GM12864 (cell line): ENCODE measurements around the gene DEK.
"Not testable (repeated sequence)": the region's sequence is repeated elsewhere in the genome, so short reads cannot be mapped to it uniquely, and the experiment has no call there.

Source experiments
- DNase-seq: peaks from one replicate; pipeline ENCODE4 v3.0.0-alpha.2; 2011; ENCODE audit warnings: low read depth
- H3K4me3 ChIP-seq: 2 replicates; pipeline ENCODE4 v1.5.1; 2011; ENCODE audit warnings: mild to moderate bottlenecking, low read depth, low read length, control low read depth
- TF ChIP-seq, protein P1 (sequence below): IDR thresholded peaks from 2 replicates; pipeline ENCODE4 v1.5.1; 2011; ENCODE audit warnings: low read depth, mild to moderate bottlenecking, moderate library complexity, low read length, control low read depth, inconsistent platforms; ENCODE audit errors: missing control alignments

DEK gene

GRCh38 chr6:18264219-18264922, at the start of gene DEK:
Gene DEK, minus strand, starts transcription at chr6:18264530. Its CDS starts 543 bp downstream, at chr6:18263987.
- TF ChIP-seq, protein P1, sequence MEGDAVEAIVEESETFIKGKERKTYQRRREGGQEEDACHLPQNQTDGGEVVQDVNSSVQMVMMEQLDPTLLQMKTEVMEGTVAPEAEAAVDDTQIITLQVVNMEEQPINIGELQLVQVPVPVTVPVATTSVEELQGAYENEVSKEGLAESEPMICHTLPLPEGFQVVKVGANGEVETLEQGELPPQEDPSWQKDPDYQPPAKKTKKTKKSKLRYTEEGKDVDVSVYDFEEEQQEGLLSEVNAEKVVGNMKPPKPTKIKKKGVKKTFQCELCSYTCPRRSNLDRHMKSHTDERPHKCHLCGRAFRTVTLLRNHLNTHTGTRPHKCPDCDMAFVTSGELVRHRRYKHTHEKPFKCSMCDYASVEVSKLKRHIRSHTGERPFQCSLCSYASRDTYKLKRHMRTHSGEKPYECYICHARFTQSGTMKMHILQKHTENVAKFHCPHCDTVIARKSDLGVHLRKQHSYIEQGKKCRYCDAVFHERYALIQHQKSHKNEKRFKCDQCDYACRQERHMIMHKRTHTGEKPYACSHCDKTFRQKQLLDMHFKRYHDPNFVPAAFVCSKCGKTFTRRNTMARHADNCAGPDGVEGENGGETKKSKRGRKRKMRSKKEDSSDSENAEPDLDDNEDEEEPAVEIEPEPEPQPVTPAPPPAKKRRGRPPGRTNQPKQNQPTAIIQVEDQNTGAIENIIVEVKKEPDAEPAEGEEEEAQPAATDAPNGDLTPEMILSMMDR = peak; percentile 44
- H3K4me3 ChIP-seq = peak within 1 kb of the TSS; percentile 83
- DNase-seq = no peak

- TF ChIP-seq, protein P1 = no peak
- no peak overlapping the region for H3K4me3 ChIP-seq
- no peak for DNase-seq
Measured at GRCh38 chr6:18312368-18312767, 48.0 kb upstream of the DEK start.

DNA sequence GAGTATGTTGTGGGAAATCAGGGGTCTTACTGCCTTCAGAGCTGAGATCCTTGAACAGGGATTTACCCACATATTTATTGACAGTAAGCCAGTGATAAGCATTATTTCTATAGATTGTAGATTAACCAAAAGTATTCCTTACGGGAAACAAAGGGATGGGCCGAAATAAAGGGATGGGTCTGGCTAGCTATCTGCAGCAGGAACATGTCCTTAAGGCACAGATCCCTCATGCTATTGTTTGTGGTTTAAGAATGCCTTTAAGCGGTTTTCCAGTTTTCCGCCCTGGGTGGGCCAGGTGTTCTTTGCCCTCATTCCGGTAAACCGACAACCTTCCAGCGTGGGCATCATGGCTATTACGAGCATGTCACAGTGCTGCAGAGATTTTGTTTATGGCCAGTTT, 45.7 kb upstream of the DEK start:
- not testable (repeated sequence) for DNase-seq, H3K4me3 ChIP-seq

DNA sequence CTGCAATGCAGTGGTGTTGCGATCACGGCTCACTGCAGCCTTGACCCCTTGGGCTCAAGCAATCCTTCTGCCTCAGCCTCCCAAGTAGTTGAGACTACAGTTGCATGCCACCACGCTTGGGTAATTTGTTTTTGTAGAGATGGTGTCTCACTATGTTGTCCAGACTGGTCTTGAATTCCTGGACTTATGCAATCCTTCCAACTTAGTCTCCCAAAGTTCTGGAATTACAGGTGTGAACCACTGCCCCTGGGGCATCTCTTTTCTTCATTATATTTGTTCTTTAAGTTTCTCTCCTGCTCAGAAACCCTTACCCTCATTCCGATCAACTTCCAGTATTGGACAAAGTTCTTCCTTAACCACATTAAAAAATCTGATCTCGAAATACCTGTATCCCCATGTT, 44.7 kb upstream of the DEK start:
- DNase-seq = no peak
- H3K4me3 ChIP-seq = no peak overlapping the region
- TF ChIP-seq, protein P1 = no peak

DNA sequence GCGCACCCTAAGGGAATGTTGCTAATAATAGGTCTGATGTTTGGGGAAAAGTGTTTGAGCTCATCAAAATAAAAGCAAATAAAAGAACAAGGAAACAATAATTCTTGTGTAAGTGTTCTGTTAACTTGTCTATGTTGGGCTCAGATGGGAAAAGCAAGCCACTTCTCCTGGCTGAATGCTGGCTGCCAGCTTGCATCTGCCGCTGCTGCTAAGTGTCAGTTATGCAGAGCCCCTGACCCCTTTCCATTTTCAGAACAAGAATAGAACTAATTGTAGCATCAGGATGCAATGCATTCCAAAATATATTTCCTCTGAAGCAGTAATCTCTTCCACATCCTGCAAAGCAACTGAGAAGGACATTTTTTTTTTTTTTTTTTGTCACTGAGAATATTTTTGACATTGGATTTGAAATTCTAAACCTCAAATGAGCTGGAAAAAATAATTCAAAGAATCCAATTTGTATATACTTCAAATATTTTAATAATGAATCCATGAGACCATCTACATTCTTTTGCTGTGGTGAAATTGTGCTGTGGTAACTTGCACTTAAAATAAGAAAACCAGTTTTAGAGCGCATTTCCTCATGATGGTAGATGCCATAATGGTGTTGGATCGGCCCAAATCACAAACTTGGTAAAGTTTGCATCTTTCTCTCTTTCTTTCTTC, 43.9 kb upstream of the DEK start:
- no peak overlapping the region for H3K4me3 ChIP-seq
- no peak for DNase-seq
- TF ChIP-seq, protein P1 = no peak

DNA sequence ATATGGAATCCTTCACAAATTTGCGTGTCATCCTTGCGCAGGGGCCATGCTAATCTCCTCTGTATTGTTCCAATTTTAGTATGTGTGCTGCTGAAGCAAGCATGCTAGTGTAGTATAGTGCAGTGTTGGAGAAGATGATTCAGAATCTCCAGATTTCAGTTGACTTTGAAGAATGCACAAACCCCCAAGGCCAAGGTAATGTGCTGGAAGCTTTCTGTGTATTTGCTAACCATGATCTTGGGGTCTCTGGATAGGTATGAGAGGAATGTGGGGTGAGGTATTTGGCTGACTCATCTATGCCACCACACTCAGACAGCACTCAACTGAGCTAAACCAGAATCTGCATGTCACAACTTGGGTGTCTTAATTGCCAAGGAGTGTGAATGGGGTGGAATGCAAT, 42.6 kb upstream of the DEK start:
- TF ChIP-seq, protein P1 = no peak
- DNase-seq = no peak
- H3K4me3 ChIP-seq = no peak overlapping the region

GRCh38 chr6:18302561-18303439, 38.5 kb upstream of the DEK start:
- DNase-seq = no peak
- TF ChIP-seq, protein P1 = peak; percentile 11
- H3K4me3 ChIP-seq = no peak overlapping the region
